Naive thymus-derived CD4-positive, alpha-beta T cell (primary cell): ENCODE results near the gene SMCP. TPM values are rescaled to one million over a fixed set of nuclear protein-coding genes. Genes with fewer than 3 reads are reported as not detected.

ENCODE experiments used
- ATAC-seq: fragments of 150-1000 bp; cut with Tn5 transposase; 2 replicates; pipeline ENCODE4 v1.10.0; 2021; ENCODE audit warnings: mild to moderate bottlenecking, moderate library complexity
- CTCF ChIA-PET: fragments of 350-600 bp; sonication (Branson Sonifier 250); formaldehyde crosslinking; loops from one replicate; lab custom pipeline; 2021; ENCODE audit warnings: antibody characterized with exemption; lab: Charles Lee
- POLR2A ChIA-PET: fragments of 350-600 bp; sonication (Branson Sonifier 250); formaldehyde crosslinking; loops from one replicate; lab custom pipeline; 2021; ENCODE audit warnings: antibody characterized with exemption, inconsistent platforms; lab: Charles Lee
- DNase-seq, 9 donors: peaks; one replicate each; pipeline versions ENCODE4 v3.0.0 to v3.0.0-alpha.2; 2020 to 2022; ENCODE audit warnings: mixed read lengths in 1 of 9
- H3K27ac ChIP-seq: one replicate; pipeline ENCODE4 v1.7.0; 2013; ENCODE audit warnings: mild to moderate bottlenecking, low read depth, low read length, moderate library complexity
- H3K27me3 ChIP-seq, 2 donors: one replicate each; pipeline ENCODE4 v1.7.0; 2013; ENCODE audit warnings: low read length in 2 of 2, mild to moderate bottlenecking in 2 of 2, moderate library complexity in 2 of 2; ENCODE audit not compliant: control insufficient read depth in 2 of 2, insufficient read depth in 2 of 2
- H3K36me3 ChIP-seq, 3 experiments: 1 replicate in 2 of 3; 2 replicates in 1 of 3; pipeline ENCODE4 v1.7.0; 2013; ENCODE audit warnings: low read length in 3 of 3, mild to moderate bottlenecking in 3 of 3, moderate library complexity in 1 of 3; ENCODE audit not compliant: insufficient read depth in 3 of 3, control insufficient read depth in 2 of 3
- H3K4me1 ChIP-seq, 2 donors: one replicate each; pipeline ENCODE4 v1.7.0; 2013; ENCODE audit warnings: low read length in 2 of 2, mild to moderate bottlenecking in 2 of 2, moderate library complexity in 1 of 2; ENCODE audit not compliant: control insufficient read depth in 2 of 2, insufficient read depth in 2 of 2
- H3K4me3 ChIP-seq: 2 replicates; pipeline ENCODE4 v1.7.0; 2013; ENCODE audit warnings: mild to moderate bottlenecking, low read length
- H3K9me3 ChIP-seq, 3 experiments: 1 replicate in 2 of 3; 2 replicates in 1 of 3; pipeline ENCODE4 v1.7.0; 2013; ENCODE audit warnings: low read length in 3 of 3; ENCODE audit not compliant: control insufficient read depth in 2 of 3
- H3K27ac Mint-ChIP-seq, 9 donors: one replicate each; pipeline ENCODE4 v1.8.0; 2020 to 2022; ENCODE audit warnings: mixed read lengths in 9 of 9, mild to moderate bottlenecking in 8 of 9, moderate library complexity in 5 of 9, inconsistent platforms in 2 of 9
- H3K27me3 Mint-ChIP-seq, 5 donors: one replicate each; pipeline ENCODE4 v1.8.0; 2021 to 2022; ENCODE audit warnings: mixed read lengths in 5 of 5, mild to moderate bottlenecking in 1 of 5
- H3K36me3 Mint-ChIP-seq, 5 donors: one replicate each; pipeline ENCODE4 v1.8.0; 2020 to 2022; ENCODE audit warnings: mixed read lengths in 5 of 5, mild to moderate bottlenecking in 3 of 5, inconsistent platforms in 1 of 5
- H3K4me1 Mint-ChIP-seq, 7 donors: one replicate each; pipeline ENCODE4 v1.8.0; 2020 to 2022; ENCODE audit warnings: mixed read lengths in 7 of 7, mild to moderate bottlenecking in 3 of 7, inconsistent platforms in 1 of 7
- H3K4me3 Mint-ChIP-seq, 10 donors: one replicate each; pipeline ENCODE4 v1.8.0; 2020 to 2022; ENCODE audit warnings: mild to moderate bottlenecking in 10 of 10, mixed read lengths in 10 of 10, moderate library complexity in 6 of 10, inconsistent platforms in 2 of 10
- H3K9me3 Mint-ChIP-seq, 11 donors: one replicate each; pipeline ENCODE4 v1.8.0; 2020 to 2022; ENCODE audit warnings: mixed read lengths in 11 of 11, mild to moderate bottlenecking in 4 of 11, inconsistent platforms in 1 of 11, moderate library complexity in 1 of 11
- intact Hi-C, 2 donors: fragments of 100-400 bp; cut with micrococcal nuclease; formaldehyde crosslinking; loops; one replicate each; pipeline ENCODE4 v1.15.1; 2023
- polyA plus RNA-seq, 2 donors: library from polyadenylated mRNA; unstranded; fragments of 300-500 nt; fragmentation: Illumina TruSeq; gene quantifications; one replicate each; pipeline ENCODE4 v1.2.3, GENCODE V29; 2021
- total RNA-seq, 6 experiments: library from RNA in 5 of 6; stranded (reverse) in 5 of 6; gene quantifications; 1 replicate in 5 of 6; 2 replicates in 1 of 6; pipeline ENCODE4 v1.2.3 and lab custom pipeline; 2021 to 2026

The SMCP gene, protein sequence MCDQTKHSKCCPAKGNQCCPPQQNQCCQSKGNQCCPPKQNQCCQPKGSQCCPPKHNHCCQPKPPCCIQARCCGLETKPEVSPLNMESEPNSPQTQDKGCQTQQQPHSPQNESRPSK
- not detected for total RNA-seq
- not detected for polyA plus RNA-seq
- not detected for total RNA-seq (lab: John Stamatoyannopoulos, UW)

DNA sequence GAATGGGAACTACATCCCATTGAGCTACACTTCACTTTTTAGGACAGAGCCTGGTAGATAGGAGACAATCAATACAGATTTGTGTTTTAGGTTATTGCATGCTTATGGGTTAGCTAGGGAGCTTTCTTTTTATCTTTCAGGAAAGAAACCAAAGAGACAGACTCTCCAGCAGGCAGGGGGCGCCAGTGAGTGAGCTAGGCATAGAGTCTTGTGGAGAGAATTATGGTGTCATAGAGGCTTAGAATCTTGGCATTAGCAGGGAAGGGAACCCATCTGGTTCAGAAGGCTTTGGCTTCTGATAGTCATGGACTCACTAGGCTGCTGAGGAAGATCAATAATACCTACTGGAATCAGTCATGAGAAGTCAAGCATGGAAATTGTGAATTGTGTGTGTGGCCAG lies at the start of gene SMCP:
SMCP (plus strand) TSS at position 281 of the 400 bp plus-strand sequence. CDS start 6,101 bp downstream, outside the sequence.
- ATAC-seq (no peak), DNase-seq (no peak)
- intact Hi-C loops, result no loop called here
- H3K36me3 Mint-ChIP-seq, result no peaks in the 10 kb centered on the region
- no peak within 1 kb of the TSS for H3K4me3 Mint-ChIP-seq
- H3K4me1 Mint-ChIP-seq, result peaks cover 0 to 4% (median 0%) of the 10 kb centered on the region in 7 donors
- peaks cover 0 to 37% (median 14%) of the 10 kb centered on the region in 5 donors for H3K27me3 Mint-ChIP-seq
- H3K27ac ChIP-seq, result no peak within 1 kb of the TSS
- ChIA-PET POLR2A (no interaction called here), CTCF (no interaction called here)
- no peaks in the 10 kb centered on the region for H3K4me1 ChIP-seq
- H3K27me3 ChIP-seq, result no peaks in the 10 kb centered on the region
- no peaks in the 10 kb centered on the region for H3K36me3 ChIP-seq
- no peak within 1 kb of the TSS for H3K4me3 ChIP-seq
- no peak within 1 kb of the TSS for H3K27ac Mint-ChIP-seq
- no peaks in the 10 kb centered on the region for H3K9me3 ChIP-seq
- H3K9me3 Mint-ChIP-seq, result peaks cover 0 to 5% (median 0%) of the 10 kb centered on the region in 11 donors

DNA sequence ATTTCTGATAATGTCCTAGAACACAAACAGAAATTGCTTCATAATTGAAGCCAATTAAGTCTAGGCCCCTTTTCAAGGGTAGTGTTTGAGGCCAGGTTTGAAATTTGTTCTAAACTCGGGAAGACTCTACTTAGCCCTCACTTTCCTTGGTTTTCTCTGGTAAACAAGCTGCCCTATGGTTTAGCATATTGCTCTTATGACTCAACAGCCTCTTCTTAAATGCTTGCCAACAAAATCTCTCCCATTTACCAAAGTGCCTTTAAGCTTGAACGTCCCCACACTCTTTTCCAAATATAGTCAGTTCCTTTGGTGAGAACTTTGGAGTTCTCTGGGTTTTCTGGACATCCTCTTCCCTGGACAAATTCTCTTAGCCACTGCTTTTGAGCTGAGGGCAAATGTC lies 41.3 kb upstream of the SMCP start:
- Histone ChIP-seq H3K27me3 (no peaks in the 10 kb centered on the region), H3K36me3 (no peaks in the 10 kb centered on the region), H3K9me3 (no peaks in the 10 kb centered on the region), H3K27ac (no peak overlapping the region), H3K4me3 (no peak overlapping the region), H3K4me1 (no peaks in the 10 kb centered on the region)
- Mint-ChIP-seq H3K4me3 (no peak overlapping the region), H3K4me1 (no peaks in the 10 kb centered on the region), H3K27ac (no peak overlapping the region), H3K36me3 (no peaks in the 10 kb centered on the region), H3K9me3 (peaks cover 0 to 4% (median 0%) of the 10 kb centered on the region in 11 donors), H3K27me3 (peaks cover 5 to 35% (median 9%) of the 10 kb centered on the region in 5 donors)
- ATAC-seq, result no peak
- intact Hi-C loops, result no loop called here
- POLR2A ChIA-PET, result no interaction called here
- no peak for DNase-seq
- CTCF ChIA-PET, result no interaction called here

DNA sequence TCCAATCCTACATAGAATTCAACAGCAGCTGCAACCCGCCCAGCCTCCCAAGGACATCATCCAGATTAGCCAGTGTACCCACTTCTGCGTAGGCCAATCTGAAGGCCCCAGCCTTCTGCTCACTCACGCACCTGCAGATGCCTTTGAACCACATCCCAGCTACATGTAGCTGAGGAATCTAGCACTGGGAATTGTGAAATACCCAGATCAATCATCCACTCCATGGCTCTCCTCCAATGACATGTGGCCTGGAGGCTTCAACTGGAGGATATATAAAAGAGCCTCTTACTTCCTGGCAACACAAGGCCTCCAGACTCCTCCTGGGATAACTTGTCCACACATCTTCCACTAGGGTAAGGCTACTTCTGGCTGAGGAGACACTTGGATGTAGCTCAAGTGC lies 35.6 kb upstream of the SMCP start, which contains the start of gene LCE6A:
LCE6A (plus strand) TSS at position 301 of the 400 bp plus-strand sequence. CDS start 665 bp downstream, outside the sequence.
- H3K4me1 ChIP-seq, result no peaks in the 10 kb centered on the region
- H3K4me1 Mint-ChIP-seq, result no peaks in the 10 kb centered on the region
- ChIA-PET CTCF (no interaction called here), POLR2A (no interaction called here)
- H3K27me3 ChIP-seq, result no peaks in the 10 kb centered on the region
- no peaks in the 10 kb centered on the region for H3K9me3 ChIP-seq
- no peak for ATAC-seq
- DNase-seq, result no peak
- intact Hi-C loops, result no loop called here
- H3K4me3 Mint-ChIP-seq, result no peak within 1 kb of the TSS
- no peak within 1 kb of the TSS for H3K4me3 ChIP-seq
- no peaks in the 10 kb centered on the region for H3K36me3 ChIP-seq
- peaks cover 0 to 4% (median 0%) of the 10 kb centered on the region in 11 donors for H3K9me3 Mint-ChIP-seq
- no peaks in the 10 kb centered on the region for H3K36me3 Mint-ChIP-seq
- H3K27ac ChIP-seq, result no peak within 1 kb of the TSS
- H3K27ac Mint-ChIP-seq, result no peak within 1 kb of the TSS
- peaks cover 9 to 44% (median 25%) of the 10 kb centered on the region in 5 donors for H3K27me3 Mint-ChIP-seq

DNA sequence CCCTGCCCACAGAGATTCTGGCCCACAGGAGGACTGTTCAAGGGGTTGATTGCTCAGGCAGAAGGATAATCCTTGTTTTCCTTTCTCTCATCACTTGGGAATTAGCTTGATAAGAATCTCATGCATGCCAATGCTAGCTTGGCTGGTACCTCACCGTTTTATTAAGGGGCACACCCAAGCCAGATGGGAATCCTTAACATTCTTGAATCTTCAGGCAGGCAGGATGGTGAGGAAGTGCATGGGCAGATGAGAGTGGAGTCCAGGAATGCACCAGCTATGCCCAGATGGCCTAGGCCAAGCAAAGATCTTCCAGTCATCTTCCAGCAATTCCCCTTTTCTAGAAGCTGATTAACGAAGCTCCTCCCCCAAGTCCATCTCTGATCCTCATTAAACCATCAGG lies 22.5 kb upstream of the SMCP start:
- Mint-ChIP-seq H3K27me3 (peaks cover 3 to 31% (median 21%) of the 10 kb centered on the region in 5 donors), H3K4me3 (no peak overlapping the region), H3K9me3 (no peaks in the 10 kb centered on the region), H3K4me1 (no peaks in the 10 kb centered on the region), H3K36me3 (no peaks in the 10 kb centered on the region), H3K27ac (no peak overlapping the region)
- POLR2A ChIA-PET, result no interaction called here
- H3K9me3 ChIP-seq, result no peaks in the 10 kb centered on the region
- H3K4me1 ChIP-seq, result no peaks in the 10 kb centered on the region
- H3K36me3 ChIP-seq, result no peaks in the 10 kb centered on the region
- CTCF ChIA-PET, result no interaction called here
- H3K27ac ChIP-seq, result no peak overlapping the region
- DNase-seq (no peak), ATAC-seq (no peak)
- no peak overlapping the region for H3K4me3 ChIP-seq
- intact Hi-C loops, result no loop called here
- H3K27me3 ChIP-seq, result peaks cover 0 to 3% of the 10 kb centered on the region in 2 donors

DNA sequence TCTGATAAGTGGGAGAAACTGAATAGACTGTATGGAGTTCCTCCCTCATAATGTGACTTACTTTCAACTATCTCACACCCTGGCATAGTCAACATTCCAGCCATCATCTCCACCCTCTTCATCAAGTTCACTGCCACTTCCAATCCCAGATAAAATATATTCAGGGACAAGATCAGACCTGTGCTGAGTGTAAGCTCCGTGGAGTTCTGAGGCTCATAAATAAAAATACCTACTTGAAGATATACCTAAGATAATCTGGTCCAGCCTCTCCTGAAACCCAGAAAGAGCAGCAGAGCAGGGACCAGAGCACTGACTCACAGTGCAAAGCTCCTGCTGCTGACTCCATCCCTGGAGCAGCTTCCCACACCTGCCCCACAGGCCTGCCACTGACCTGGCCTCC lies 20.1 kb upstream of the SMCP start:
- ChIA-PET CTCF (no interaction called here), POLR2A (no interaction called here)
- peaks cover 0 to 3% of the 10 kb centered on the region in 2 donors for H3K27me3 ChIP-seq
- no peaks in the 10 kb centered on the region for H3K9me3 ChIP-seq
- no peaks in the 10 kb centered on the region for H3K36me3 ChIP-seq
- H3K27ac ChIP-seq, result no peak overlapping the region
- DNase-seq (no peak), ATAC-seq (no peak)
- H3K9me3 Mint-ChIP-seq, result no peaks in the 10 kb centered on the region
- intact Hi-C loops, result no loop called here
- H3K4me3 Mint-ChIP-seq, result no peak overlapping the region
- H3K4me1 Mint-ChIP-seq, result no peaks in the 10 kb centered on the region
- H3K4me1 ChIP-seq, result no peaks in the 10 kb centered on the region
- H3K36me3 Mint-ChIP-seq, result no peaks in the 10 kb centered on the region
- peaks cover 3 to 33% (median 28%) of the 10 kb centered on the region in 5 donors for H3K27me3 Mint-ChIP-seq
- no peak overlapping the region for H3K4me3 ChIP-seq
- H3K27ac Mint-ChIP-seq, result no peak overlapping the region

DNA sequence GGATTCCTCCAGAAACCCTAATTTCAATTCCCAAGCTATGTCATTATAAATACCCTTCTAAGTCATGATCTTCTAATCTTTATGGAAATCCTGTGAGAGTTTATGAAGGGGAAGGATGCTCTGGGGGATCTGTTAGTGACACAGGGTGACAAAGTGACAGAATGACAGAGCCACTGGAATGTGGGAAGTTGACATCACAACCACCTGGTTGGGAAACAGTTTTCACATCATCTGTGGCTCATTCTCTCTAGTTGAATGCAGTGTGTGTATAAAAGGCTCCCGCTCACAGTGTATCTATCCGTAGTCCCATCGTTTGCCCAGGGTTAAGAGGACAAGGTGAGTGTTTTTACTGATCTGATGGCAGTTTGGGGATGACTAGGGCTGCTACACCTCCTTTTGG lies 18.4 kb upstream of the SMCP start, which contains the start of gene LCE7A:
LCE7A (plus strand) TSS at position 301 of the 400 bp plus-strand sequence. CDS start 702 bp downstream, outside the sequence.
- Mint-ChIP-seq H3K27ac (no peak within 1 kb of the TSS), H3K27me3 (peaks cover 3 to 33% (median 20%) of the 10 kb centered on the region in 5 donors), H3K4me1 (no peaks in the 10 kb centered on the region), H3K9me3 (no peaks in the 10 kb centered on the region), H3K4me3 (no peak within 1 kb of the TSS), H3K36me3 (no peaks in the 10 kb centered on the region)
- ChIA-PET CTCF (no interaction called here), POLR2A (no interaction called here)
- Histone ChIP-seq H3K27ac (no peak within 1 kb of the TSS), H3K36me3 (no peaks in the 10 kb centered on the region), H3K9me3 (no peaks in the 10 kb centered on the region), H3K4me1 (no peaks in the 10 kb centered on the region), H3K4me3 (no peak within 1 kb of the TSS), H3K27me3 (peaks cover 0 to 3% of the 10 kb centered on the region in 2 donors)
- ATAC-seq (no peak), DNase-seq (no peak)
- intact Hi-C loops, result no loop called here

DNA sequence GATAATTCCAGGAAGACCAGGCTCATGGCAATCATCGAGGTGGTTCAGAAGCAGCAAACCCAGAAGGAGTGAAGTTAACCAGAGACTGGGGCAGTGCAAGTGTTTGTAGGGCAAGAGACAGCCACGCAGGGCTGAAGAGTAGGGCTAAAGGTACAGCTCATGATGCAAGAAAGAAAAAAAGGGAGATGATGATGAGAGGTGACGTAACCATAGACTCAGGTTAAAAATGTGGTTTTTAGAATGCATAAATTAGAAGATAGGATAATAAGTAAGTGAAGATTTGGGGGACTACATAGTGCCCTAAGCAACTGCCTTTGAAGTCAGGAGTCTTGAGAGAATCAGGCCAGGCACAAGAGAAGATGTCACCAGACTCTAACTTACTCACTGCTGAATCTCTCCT lies 18.0 kb upstream of the SMCP start:
- Histone ChIP-seq H3K4me1 (no peaks in the 10 kb centered on the region), H3K9me3 (no peaks in the 10 kb centered on the region), H3K36me3 (no peaks in the 10 kb centered on the region), H3K4me3 (no peak overlapping the region), H3K27me3 (peaks cover 0 to 3% of the 10 kb centered on the region in 2 donors), H3K27ac (no peak overlapping the region)
- H3K9me3 Mint-ChIP-seq, result no peaks in the 10 kb centered on the region
- intact Hi-C loops, result no loop called here
- DNase-seq (no peak), ATAC-seq (no peak)
- H3K27me3 Mint-ChIP-seq, result peaks cover 3 to 33% (median 20%) of the 10 kb centered on the region in 5 donors
- ChIA-PET CTCF (no interaction called here), POLR2A (no interaction called here)
- H3K27ac Mint-ChIP-seq, result no peak overlapping the region
- no peaks in the 10 kb centered on the region for H3K4me1 Mint-ChIP-seq
- no peak overlapping the region for H3K4me3 Mint-ChIP-seq
- H3K36me3 Mint-ChIP-seq, result no peaks in the 10 kb centered on the region
